Neural cell (in vitro differentiated cells): ENCODE data around the gene MREG. TPM values are rescaled to one million over a fixed set of nuclear protein-coding genes. Genes with fewer than 3 reads are reported as not detected.

Experiments
- H2AFZ ChIP-seq: fragments of 200-600, 300-800 bp; sonication (generic), shearing (Covaris generic); 2 replicates; pipeline ENCODE4 v1.6.0; 2014; ENCODE audit warnings: low read depth, mild to moderate bottlenecking, antibody characterized with exemption, low read length, moderate library complexity
- H3F3A ChIP-seq: fragments of 200-600 bp; shearing (Covaris generic); 2 replicates; pipeline ENCODE4 v1.6.1; 2016; ENCODE audit warnings: mild to moderate bottlenecking, moderate library complexity, mixed read lengths, antibody characterized with exemption, low read length; ENCODE audit not compliant: insufficient read depth, poor library complexity, severe bottlenecking
- H3K27ac ChIP-seq: fragments of 200-600, 300-800 bp; sonication (generic), shearing (Covaris generic); 2 replicates; pipeline ENCODE4 v1.5.1; 2014; ENCODE audit warnings: mild to moderate bottlenecking, low read length, moderate library complexity
- H3K27me3 ChIP-seq: fragments of 300-800, 200-600 bp; sonication (generic), shearing (Covaris generic); 2 replicates; pipeline ENCODE4 v1.6.0; 2014; ENCODE audit warnings: mild to moderate bottlenecking, low read depth, low read length, moderate library complexity; ENCODE audit not compliant: insufficient read depth
- H3K36me3 ChIP-seq: fragments of 300-800, 200-600 bp; sonication (generic), shearing (Covaris generic); 2 replicates; pipeline ENCODE4 v1.5.1; 2014; ENCODE audit warnings: mild to moderate bottlenecking, antibody characterized with exemption, low read length, moderate library complexity; ENCODE audit not compliant: insufficient read depth
- H3K4me2 ChIP-seq: fragments of 300-800, 200-600 bp; sonication (generic), shearing (Covaris generic); 2 replicates; pipeline ENCODE4 v1.6.0; 2014; ENCODE audit warnings: mild to moderate bottlenecking, low read length
- H3K4me3 ChIP-seq: fragments of 300-800, 200-600 bp; sonication (generic), shearing (Covaris generic); 2 replicates; pipeline ENCODE4 v1.5.1; 2014; ENCODE audit warnings: mild to moderate bottlenecking, low read length, moderate library complexity
- H3K79me2 ChIP-seq: fragments of 200-600 bp; shearing (Covaris generic); replicated peaks from 2 replicates; pipeline ENCODE4 v1.6.0; 2014; ENCODE audit warnings: mild to moderate bottlenecking, low read length, moderate library complexity; ENCODE audit not compliant: insufficient read depth
- H3K9ac ChIP-seq: fragments of 300-800, 200-600 bp; sonication (generic), shearing (Covaris generic); 2 replicates; pipeline ENCODE4 v1.6.1; 2016; ENCODE audit warnings: mild to moderate bottlenecking, low read length, mixed read lengths
- H3K9me2 ChIP-seq: fragments of 200-600 bp; shearing (Covaris generic); 2 replicates; pipeline ENCODE4 v1.6.1; 2016; ENCODE audit warnings: mild to moderate bottlenecking, low read length, mixed read lengths; ENCODE audit not compliant: insufficient read depth
- H3K9me3 ChIP-seq: fragments of 200-600, 300-800 bp; sonication (generic), shearing (Covaris generic); 2 replicates; pipeline ENCODE4 v1.6.1; 2016; ENCODE audit warnings: mild to moderate bottlenecking, mixed run types, low read length, moderate library complexity, mixed read lengths
- H4K20me1 ChIP-seq: fragments of 200-600 bp; shearing (Covaris generic); 2 replicates; pipeline ENCODE4 v1.6.1; 2016; ENCODE audit warnings: mild to moderate bottlenecking, mixed run types; ENCODE audit not compliant: insufficient read depth
- EP300 ChIP-seq: fragments of 450-650 bp; conservative IDR thresholded peaks from 2 replicates; pipeline ENCODE4 v1.6.1; 2014; ENCODE audit warnings: antibody characterized with exemption, mild to moderate bottlenecking, moderate library complexity; ENCODE audit not compliant: poor library complexity, severe bottlenecking
- EZH2 ChIP-seq: fragments of 200-600, 300-800 bp; shearing (Covaris generic), sonication (generic); IDR thresholded peaks from 2 replicates; pipeline ENCODE4 v1.6.1; 2014; ENCODE audit warnings: antibody characterized with exemption, low read length, borderline replicate concordance, mild to moderate bottlenecking; ENCODE audit not compliant: insufficient read depth, poor library complexity, severe bottlenecking
- MXI1 ChIP-seq: fragments of 450-650 bp; conservative IDR thresholded peaks from 2 replicates; pipeline ENCODE4 v1.6.1; 2014; ENCODE audit warnings: antibody characterized with exemption, mild to moderate bottlenecking; ENCODE audit not compliant: poor library complexity, severe bottlenecking
- POLR2AphosphoS5 ChIP-seq: IDR thresholded peaks from 2 replicates; pipeline ENCODE4 v1.6.1; 2012
- RAD21 ChIP-seq: fragments of 450-650 bp; conservative IDR thresholded peaks from 2 replicates; pipeline ENCODE4 v1.6.1; 2014; ENCODE audit warnings: antibody characterized with exemption, mild to moderate bottlenecking, moderate library complexity
- REST ChIP-seq: IDR thresholded peaks from 2 replicates; pipeline ENCODE4 v1.6.1; 2012; ENCODE audit warnings: borderline replicate concordance
- SMC3 ChIP-seq: fragments of 450-650 bp; conservative IDR thresholded peaks from 2 replicates; pipeline ENCODE4 v1.6.1; 2014; ENCODE audit warnings: antibody characterized with exemption, mild to moderate bottlenecking, moderate library complexity; ENCODE audit not compliant: poor library complexity
- TAF1 ChIP-seq: IDR thresholded peaks from 2 replicates; pipeline ENCODE4 v1.6.1; 2012; ENCODE audit warnings: low read depth
- polyA plus RNA-seq: library from polyadenylated mRNA; depleted of rRNA; stranded (reverse); fragments of >200 nt; gene quantifications from 2 replicates; pipeline ENCODE4 v1.2.3, GENCODE V29; 2014
- TF ChIP-seq, protein P1 (sequence below): fragments of 450-650 bp; IDR thresholded peaks from 2 replicates; pipeline ENCODE4 v1.5.1; 2014; ENCODE audit warnings: antibody characterized with exemption, mild to moderate bottlenecking, moderate library complexity; ENCODE audit not compliant: poor library complexity, severe bottlenecking

The MREG gene
- polyA plus RNA-seq, 1 donor from 2014 or later = 9.1 TPM

GRCh38 chr2:215973954-215974699, 39.2 kb downstream of the MREG start:
- Histone ChIP-seq H4K20me1 (no peaks in the 10 kb centered on the region), H2AFZ (no peak overlapping the region), H3K27ac (no peak overlapping the region), H3K4me2 (no peak overlapping the region), H3K9me3 (no peaks in the 10 kb centered on the region), H3F3A (no peaks in the 10 kb centered on the region), H3K9me2 (no peaks in the 10 kb centered on the region), H3K27me3 (no peaks in the 10 kb centered on the region), H3K79me2 (no peaks in the 10 kb centered on the region), H3K36me3 (no peaks in the 10 kb centered on the region), H3K4me3 (no peak overlapping the region), H3K9ac (no peak overlapping the region)
- TF ChIP-seq TAF1 = no peak
- TF ChIP-seq RAD21 = no peak
- no peak for TF ChIP-seq EP300
- TF ChIP-seq MXI1 = no peak
- TF ChIP-seq SMC3 = no peak
- TF ChIP-seq REST = no peak
- TF ChIP-seq, protein P1, sequence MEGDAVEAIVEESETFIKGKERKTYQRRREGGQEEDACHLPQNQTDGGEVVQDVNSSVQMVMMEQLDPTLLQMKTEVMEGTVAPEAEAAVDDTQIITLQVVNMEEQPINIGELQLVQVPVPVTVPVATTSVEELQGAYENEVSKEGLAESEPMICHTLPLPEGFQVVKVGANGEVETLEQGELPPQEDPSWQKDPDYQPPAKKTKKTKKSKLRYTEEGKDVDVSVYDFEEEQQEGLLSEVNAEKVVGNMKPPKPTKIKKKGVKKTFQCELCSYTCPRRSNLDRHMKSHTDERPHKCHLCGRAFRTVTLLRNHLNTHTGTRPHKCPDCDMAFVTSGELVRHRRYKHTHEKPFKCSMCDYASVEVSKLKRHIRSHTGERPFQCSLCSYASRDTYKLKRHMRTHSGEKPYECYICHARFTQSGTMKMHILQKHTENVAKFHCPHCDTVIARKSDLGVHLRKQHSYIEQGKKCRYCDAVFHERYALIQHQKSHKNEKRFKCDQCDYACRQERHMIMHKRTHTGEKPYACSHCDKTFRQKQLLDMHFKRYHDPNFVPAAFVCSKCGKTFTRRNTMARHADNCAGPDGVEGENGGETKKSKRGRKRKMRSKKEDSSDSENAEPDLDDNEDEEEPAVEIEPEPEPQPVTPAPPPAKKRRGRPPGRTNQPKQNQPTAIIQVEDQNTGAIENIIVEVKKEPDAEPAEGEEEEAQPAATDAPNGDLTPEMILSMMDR = no peak
- no peak for TF ChIP-seq EZH2
- TF ChIP-seq POLR2AphosphoS5 = no peak

- Histone ChIP-seq H3F3A (no peaks in the 10 kb centered on the region), H3K4me2 (no peak overlapping the region), H3K9ac (no peak overlapping the region), H3K27me3 (no peaks in the 10 kb centered on the region), H2AFZ (no peak overlapping the region), H3K9me3 (no peaks in the 10 kb centered on the region), H3K9me2 (no peaks in the 10 kb centered on the region), H3K79me2 (no peaks in the 10 kb centered on the region), H3K4me3 (no peak overlapping the region), H3K27ac (no peak overlapping the region), H3K36me3 (no peaks in the 10 kb centered on the region), H4K20me1 (no peaks in the 10 kb centered on the region)
- TF ChIP-seq RAD21 (no peak), TAF1 (no peak), EP300 (no peak), SMC3 (no peak), EZH2 (no peak)
- TF ChIP-seq, protein P1 = no peak
Observed at GRCh38 chr2:215973145-215973792, 40.1 kb downstream of the MREG start.
